NCI-H146 (cell line): ENCODE results near the gene ELFN2.

Source experiments
- DNase-seq: peaks from one replicate; lab custom pipeline; 2025; lab: John Stamatoyannopoulos, UW

The ELFN2 gene

DNA sequence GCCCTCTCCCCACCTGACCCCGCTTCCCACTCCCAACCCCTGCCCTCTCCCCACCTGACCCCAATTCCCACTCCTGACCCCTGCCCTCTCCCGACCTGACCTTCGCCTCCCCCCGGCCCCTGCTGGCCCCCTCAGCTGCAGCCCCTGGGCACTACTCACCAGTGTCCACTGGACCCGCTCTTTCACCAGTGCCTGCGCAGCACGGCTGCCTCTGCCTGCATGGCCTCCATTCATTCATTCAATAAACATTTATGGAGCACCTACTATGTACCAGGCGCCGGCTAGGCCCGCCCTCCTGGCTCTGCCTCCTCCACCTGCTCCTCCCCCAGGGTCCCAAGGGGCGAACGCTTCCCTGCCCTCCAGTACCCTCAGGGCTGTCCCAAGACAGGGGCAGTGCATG is 42.6 kb downstream of the ELFN2 start:
- no peak for DNase-seq

DNA sequence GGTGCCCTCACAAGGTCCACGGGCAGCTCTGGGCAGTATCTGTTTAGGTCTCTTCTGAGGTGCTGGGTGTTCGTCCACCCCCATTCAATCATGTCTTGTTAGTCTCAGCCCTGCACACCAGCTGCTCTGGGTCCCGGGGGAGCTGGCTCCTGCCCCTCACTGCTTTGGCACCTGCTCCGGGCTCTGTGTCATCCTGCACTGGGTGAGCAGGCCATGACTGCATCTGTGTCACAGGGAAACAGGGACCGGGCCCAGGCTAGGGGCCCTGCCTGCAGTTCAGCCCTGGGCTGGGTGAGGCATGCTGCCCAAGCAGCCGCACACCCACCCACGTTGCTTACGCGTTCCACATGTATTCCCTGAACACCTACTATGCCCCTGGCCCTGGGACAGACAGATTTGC is 43.9 kb downstream of the ELFN2 start:
- no peak for DNase-seq

DNA sequence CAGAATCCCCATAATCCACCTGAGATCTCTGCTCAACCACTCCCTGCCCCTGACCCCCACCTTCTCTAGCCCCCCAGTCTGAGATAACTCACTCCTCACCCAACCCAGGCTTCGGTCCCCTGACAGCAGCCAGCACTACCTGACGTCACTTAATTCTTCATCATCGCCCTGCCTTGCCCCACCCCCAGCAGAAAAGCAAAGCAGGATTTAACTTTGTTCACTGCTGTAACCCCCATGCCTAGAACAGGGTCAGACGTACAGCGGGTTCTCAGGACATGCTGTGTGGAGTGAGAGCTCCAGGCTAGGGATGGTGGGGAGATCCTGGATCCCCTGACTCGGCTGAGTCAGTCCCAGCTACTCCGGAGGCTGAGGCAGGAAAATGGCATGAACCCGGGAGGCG is 45.8 kb downstream of the ELFN2 start:
- DNase-seq = no peak

DNA sequence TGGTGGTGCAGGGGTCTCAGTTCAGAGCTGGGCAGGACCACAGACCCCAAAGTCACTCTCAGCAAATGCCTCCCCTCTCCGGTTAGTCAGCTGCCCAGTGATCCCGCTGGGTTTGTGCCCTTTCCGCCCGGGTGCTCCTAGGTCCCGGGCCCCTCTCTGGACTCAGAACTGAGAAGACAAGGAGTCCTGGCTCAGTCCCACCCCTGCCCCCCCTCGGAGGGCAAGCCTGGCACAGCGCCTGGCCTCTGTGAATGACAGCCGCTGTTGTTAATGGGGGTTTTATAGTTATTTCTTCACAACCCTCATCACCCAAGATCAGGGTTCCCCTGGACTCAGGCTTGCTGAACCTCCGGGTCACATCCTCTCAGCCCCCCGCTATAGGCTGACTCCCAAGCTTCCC is 47.6 kb downstream of the ELFN2 start:
- no peak for DNase-seq

DNA sequence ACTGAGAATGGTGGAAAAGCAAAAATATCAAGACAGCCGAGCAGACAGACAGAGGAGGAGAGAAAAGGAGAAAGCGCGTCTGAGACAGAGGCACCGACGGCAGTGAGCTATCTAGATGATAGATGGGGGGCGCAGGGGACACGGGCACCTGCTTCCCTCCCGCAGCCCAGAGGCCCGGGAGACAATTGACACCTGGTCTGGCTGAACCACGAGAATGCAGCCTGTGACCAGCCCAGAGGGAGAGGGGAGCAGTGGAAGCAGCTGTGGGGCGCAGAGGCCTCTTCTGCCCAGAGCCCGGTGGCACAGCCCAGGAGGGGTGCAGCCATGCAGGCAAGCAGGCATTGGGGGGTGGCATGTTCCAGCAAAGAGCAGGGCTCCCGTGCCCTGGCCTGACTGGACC is 48.2 kb downstream of the ELFN2 start:
- no peak for DNase-seq

DNA sequence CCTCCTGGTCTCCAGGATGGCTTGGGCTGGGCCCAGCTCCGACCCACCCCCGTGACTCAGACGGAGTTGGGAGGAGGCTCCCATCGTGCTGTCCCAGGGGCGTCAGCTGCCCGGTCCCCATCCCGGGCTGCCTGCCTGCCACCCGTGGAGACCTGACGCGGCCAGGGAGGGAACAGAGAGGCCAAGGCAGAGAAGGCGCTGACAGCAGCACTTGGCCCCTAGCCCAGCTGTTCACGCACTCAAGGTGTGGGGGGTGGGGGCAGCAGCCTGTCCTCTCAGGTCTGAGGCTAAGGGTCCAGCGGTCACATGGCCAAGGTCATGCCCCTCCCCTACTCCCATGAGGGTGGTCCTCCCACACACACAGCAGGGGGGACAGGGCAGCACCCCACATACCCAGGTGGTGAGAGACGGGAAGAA is 48.6 kb downstream of the ELFN2 start:
- DNase-seq = no peak

DNA sequence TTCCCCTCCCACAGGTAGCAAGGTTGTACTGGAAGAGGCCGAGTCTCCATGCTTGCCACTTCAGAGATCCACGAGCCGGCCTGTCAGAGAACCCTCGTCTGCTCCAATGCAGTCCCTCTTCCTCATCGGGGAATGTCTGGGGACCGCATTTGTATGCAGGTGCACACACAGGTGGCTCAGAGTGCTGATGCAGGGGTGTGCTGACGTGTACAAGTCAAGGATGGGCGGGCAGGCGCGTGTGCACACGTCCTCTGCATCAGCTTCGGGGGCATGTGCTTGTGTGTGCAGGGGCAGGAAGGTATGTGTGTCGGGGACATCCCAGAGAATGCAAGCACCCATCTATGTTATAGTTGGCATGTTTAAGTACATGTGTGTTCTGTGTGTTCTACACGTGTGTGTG is 49.4 kb downstream of the ELFN2 start:
- no peak for DNase-seq

DNA sequence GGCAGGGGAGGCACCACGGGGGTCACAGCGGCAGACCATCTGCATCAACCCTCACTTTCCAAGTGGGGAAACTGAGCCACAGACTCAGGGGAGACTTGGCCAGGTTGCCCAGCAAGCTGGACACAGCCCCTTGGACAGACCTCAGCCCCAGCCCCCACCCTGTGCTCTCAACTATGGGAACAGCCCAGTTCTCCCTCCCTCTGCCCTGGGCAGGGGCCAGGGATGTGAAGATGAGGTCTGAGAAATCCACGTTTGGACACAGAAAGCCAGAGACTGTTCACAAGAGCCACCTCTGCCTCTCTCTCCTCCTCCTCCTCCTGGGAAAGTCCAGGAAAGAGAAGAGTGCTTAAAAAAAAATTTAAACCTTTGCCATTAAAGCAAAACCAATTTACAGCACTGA is 50.1 kb downstream of the ELFN2 start:
- DNase-seq = no peak

DNA sequence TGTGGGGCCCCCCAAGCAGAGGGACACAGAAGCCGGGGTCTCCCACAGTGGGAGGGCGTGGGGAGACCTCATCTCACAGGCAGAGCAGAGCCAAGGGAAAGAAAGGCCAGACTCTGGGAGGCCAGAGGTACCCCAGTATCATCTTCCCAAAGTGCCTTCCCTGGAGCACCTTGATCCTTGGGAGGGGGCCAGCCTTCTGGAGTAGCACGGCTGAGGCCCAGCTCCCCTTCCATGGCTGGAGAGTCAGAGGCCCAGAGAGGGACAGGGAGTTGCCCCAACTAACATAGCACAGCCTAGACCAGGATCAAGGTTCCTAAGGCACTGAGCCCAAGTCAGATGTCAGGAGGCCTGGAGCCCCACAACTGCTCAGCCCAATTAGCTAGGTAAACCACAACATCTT is 50.6 kb downstream of the ELFN2 start:
- DNase-seq = no peak

DNA sequence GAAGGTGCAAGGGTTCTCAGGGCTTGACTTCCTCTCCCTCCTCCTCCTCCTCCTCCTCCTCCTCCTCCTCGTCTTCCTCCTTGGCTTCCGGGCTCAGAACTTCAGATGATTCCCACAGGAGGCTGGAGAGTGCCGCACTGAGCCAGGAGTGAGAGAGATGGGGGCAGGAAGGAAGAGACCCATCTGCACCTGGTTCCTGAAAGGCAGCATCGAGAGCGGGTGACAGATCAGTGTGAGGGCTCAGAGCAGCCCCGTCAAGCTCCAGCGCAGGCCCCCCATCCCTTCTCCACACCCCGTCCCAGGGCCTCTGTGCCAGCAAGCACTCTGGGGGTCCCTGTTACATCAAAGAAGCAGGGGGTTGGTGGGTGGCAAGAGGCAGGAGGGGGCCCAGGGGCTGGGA is 51.5 kb downstream of the ELFN2 start:
- DNase-seq = no peak

DNA sequence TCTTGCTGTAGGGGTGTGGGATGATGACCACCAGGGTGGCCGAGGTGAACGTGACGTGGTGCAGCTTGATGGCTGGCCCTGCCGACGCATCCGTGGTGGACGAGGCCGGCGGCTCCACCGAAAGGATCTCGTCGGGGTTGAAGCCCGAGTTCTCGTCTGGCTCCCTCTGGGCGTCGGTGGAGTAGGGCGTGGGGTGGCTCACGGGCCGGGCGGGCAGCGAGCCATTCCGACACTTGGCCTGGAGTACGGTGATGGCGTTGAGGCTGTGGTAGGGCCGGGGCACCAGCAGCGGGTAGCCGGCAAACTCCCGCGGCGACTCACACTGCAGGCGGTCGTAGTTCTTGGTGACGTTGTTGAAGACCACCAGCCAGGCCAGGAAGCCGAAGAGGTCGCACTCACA is 52.7 kb downstream of the ELFN2 start:
- DNase-seq = no peak

DNA sequence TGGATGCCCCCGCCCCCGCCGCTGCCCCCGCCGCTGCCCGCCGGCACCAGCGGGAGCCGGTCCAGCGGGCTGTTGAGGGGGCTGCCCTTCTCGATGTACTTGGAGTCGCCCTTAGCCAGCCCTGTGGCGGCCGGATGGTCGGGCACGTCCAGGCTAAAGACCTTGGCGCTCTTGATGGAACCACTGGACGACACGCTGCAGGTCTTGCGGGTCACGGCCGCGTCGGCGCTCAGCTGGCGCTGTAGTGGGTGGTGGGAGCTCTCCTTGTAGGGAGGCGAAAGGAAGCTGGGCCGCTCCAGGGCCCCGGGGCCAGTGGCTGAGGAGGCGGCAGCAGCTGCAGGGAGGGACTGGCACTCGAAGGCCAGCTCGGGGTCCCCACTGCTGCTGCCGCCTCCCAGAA is 53.8 kb downstream of the ELFN2 start:
- no peak for DNase-seq

DNA sequence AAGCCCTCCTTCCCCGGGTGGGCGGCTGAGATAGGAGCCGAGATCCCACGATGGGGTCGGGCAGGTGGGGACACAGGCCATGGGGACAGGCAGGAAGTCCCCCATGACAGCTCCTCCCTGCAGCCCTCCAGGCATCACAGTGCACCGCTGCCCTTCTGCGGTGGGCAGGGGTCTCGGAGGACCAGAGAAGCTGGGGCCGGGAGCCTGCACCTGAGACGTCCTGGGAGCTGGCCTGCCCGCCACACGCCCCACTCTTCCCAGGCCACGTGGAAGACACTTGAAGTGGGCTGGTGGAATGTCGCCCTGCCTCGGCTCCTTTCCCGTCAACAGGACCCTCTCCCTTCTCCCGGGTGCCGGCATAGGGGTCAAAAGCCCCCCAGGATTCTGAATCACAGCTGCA is 55.4 kb downstream of the ELFN2 start:
- no peak for DNase-seq

DNA sequence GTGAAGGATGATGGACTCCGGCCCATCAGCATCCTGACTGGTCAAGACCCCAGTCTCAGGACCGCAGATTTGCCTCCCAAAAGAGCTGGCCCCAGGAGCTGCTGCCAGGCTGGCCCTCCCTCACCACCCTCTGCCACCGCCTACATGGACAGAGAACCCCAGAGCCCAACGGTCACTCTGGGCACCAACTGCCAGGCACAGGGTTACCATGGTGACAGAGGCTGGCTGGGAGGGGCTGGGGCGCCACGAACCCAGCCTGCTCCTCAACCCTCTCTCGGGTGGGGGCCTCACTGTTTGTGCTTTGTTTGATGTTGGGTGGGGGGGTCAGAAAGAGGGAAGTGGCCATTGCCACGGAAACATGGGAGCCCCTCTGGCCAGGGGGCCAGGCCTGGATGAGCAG is 55.8 kb downstream of the ELFN2 start:
- no peak for DNase-seq

DNA sequence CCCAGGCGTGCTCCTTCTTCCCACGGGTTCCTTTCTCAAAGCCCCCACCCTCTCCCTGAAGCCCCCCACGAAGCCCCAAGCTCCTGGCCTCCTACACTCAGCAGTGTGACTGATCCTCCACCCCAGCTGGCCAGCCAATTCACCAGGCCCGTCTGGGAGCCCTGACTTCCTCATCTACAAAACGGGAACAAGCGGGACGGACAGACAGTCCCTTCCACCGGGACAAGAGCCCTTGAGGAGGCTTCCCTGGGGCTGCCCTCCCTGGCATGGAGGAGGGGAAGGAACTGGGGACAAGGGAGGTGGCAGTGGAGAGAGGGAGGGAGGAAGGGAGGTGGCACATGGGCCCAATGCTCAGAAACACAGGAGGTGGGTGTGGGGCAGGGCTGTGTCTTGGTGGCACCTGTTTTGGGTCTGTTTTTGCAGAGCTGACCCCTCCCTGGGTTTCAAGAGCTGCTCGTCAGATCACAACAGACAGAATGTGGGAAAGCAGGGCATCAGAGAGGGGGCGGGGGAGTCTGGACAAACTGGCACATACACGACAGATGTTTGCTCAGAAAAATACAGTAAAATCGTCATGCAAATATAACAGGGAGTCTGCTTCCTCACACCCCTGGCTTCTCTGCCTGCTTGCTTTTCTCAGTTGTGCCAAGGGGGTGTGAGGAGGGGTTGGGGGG is 56.8 kb downstream of the ELFN2 start:
- no peak for DNase-seq

DNA sequence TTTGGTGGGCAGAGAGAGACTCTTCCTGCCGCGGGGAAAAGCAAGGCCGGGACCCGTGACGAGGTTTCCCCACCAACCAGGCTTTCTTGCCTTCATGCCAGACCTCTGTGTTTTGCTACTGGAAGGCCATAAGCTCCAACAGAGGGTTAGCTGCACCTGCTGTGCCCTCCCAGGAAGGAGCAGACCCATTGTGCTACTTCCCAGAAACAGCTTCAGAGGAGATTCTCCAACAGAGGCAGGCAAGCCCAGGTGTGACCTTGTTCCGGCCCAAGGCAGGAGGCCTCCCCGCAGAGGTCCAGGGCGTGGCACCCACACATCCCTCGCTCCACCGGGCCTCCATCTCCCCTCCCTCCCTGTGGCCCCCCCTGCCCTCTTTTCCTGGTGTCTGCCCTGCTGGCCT is 57.8 kb downstream of the ELFN2 start:
- no peak for DNase-seq

DNA sequence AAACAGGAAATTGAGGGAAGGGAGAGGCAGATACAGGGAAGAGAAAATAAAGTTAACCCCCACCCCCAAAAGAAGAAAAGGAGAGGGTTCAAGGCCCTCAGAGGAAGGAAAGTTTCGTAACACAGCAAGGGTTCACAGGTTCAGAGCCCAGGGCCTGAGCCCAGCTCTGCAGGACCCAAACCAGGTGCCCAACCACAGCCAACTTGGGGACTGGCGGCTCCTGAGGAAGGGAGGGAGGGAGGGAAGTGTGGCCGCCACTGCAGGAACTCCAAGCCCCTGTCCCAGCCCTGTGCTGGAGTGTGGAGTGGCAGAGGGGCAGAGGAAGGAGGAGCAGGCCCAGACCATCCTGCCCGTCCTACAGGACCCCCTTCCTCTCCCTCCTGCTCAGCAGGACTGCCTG is 59.2 kb downstream of the ELFN2 start:
- no peak for DNase-seq

DNA sequence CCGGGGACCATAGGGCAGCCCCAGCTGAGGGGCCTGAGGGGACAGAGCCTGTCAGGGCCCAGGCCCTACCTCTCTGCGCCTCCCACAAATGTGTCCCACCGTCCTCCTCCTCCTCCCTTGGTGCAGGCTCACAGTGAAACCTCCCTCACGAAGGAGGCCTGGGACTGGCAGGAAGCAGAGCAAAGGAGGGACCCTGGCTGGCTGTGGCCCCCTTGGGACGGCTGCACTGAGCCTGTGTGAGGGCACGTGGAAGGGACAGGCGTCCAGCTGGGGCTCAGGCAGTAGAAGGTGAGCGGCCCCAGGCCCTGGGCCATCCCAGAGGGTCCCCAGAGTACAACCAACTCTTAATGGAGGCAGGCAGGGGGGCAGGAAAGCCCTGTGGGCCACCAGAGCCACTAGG is 60.7 kb downstream of the ELFN2 start:
- DNase-seq = no peak

DNA sequence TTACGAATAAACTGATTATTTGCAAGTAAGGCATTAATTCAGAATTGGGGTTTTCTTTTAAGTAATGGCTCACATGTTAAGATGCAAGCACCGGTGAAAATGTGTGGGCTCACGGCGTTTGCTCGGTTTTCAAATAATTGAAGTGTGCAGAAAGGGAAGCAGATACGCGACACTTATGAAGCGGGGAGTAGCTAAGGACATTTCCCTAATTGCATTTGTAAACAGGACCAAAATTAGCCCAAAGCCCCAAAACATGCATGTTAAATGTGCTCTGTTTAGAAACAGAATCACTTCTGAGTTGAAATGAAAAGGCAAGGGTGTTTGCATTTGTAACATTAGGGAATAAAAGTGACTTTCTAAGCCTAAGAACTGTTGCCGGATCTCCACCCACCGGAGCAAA is 61.3 kb downstream of the ELFN2 start:
- DNase-seq = no peak

DNA sequence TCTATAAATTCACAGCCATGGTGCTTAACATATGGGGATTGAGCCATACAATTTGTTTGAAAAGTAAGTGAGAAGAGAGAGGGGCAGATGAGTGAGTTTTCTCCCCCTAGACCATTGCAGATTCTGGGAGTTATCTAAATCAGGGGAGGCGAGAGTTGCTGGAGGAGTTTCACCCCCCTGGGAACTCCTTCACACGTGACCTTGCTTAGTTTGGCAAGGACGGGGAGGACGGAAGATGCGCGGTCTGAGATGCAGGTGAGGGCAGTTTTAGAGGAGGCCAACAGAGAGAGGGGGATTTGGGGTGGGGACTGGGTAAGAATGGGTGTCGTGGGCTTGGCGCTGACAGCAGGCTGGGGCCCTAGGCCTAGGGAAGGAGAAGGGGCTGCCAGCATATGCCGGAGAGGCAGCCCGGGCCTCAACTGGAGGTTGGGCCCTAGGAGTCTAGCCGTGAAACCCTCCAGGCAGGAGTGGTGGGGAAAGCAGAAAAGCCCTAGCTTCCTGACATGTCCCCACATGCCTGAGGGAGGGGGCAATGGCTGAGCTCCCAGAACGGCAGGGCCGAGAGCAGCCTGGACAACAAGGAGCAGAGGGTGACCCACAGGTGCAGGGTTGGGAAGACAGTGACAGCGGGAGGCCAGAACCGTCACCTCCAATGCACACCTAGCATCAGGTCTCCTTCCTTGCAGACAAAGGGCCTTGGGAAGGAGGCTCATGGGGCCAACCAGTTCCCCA is 63.9 kb downstream of the ELFN2 start:
- DNase-seq = no peak

DNA sequence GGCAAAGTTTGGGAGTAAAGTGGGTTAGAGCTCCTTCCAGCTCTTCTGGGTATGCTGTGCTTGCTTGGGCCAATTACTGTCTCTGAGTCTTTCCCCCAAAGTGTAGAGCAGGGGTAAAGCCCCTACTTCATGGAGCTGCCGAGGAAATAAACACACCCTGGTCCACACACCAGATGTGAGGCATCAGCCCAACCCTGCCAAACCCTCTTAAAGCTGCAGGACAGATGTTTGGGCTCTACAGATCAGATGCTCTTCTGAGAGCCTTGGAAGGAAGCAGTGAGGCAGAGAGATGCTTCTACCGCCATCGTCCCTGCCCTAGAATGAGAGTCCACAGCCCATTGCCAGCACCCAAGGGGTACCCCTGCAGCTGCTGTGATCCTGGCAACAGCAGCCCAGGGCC is 64.7 kb downstream of the ELFN2 start:
- no peak for DNase-seq

DNA sequence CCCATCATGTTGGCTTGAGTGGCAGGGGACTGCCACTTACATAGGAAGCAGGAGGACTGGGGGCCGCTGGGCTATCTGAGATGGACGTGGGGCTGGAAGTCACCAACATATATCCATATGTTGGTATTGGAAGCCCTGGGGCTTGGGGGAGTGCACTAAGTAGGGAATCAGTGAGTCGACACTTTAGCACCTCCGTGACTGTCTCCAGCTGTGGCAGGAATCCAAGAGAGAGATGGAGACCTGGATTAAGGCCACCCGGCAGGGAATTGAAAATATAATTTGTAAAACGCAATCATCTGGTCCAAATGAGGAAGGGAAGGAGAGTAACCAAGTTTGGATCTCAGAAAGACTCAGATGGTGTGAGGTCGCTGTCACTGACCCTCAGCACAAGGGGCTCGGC is 68.4 kb downstream of the ELFN2 start:
- no peak for DNase-seq

DNA sequence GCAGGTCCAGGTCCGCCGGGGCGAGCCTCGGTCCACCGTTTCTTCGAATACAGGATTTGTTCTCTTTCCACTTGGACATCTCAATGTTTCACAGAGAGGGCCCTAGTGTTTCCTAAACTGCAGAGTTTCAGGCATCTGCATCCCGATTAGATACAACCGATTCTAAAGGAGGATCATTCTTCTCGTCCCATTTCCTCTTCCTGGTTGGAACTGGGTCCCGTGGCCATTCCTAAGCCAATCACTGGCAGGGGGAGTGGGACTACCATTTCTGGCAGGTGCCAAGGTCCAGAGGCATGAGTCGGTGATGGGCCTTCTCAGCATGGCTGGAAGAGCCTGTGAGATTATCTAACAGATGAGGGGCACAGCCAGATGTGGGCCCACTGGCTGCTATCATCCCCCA is 68.9 kb downstream of the ELFN2 start:
- no peak for DNase-seq

DNA sequence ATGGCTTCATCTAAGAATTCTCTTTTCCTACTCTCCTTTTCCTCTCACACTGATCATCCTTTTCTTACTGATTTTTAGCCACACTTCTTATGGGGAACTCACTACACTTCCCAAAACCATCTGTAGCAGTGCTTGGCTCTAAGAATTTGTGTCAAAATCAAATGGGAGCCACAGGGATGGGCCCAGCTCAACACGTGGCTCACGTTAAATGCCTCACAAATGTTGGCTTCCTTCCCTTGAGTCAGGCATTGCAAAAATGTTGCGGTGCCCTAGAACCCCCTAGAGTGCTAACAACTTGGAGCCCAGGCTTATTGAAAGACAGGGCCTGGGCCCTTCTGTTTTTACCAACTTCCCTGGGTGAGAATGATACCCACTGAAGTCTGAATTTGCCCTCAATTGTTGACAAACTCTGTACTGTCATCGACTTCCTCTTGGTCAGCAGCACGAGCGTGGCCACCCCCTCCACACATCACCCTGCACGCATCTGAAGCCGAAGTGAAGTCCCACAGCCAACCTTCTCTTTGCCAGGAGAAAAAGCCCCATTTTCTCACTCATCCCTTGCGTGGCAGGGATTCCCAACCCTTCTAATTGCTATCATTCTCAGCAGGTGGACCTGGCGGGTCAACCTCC is 69.7 kb downstream of the ELFN2 start:
- DNase-seq = no peak
